Panc1 (cell line): Measurements from ENCODE around the gene LSM14B.

Experiments used
- CTCF ChIP-seq: fragments of 450-650 bp; IDR thresholded peaks from 2 replicates; pipeline ENCODE4 v1.5.1; 2017; ENCODE audit warnings: mild to moderate bottlenecking
- POLR2AphosphoS5 ChIP-seq: IDR thresholded peaks from 2 replicates; pipeline ENCODE4 v1.6.1; 2012; ENCODE audit warnings: mild to moderate bottlenecking, low read depth, low read length, moderate library complexity
- REST ChIP-seq, 2 experiments: IDR thresholded peaks; 2 replicates each; pipeline ENCODE4 v1.6.1; 2011 to 2012; ENCODE audit warnings: low read depth in 2 of 2, control low read depth in 1 of 2, low read length in 1 of 2, mild to moderate bottlenecking in 1 of 2, moderate library complexity in 1 of 2; ENCODE audit not compliant: insufficient read depth in 1 of 2
- SIN3A ChIP-seq: IDR thresholded peaks from 2 replicates; pipeline ENCODE4 v1.6.1; 2012; ENCODE audit warnings: low read depth, mild to moderate bottlenecking, low read length, moderate library complexity, borderline replicate concordance; ENCODE audit not compliant: insufficient read depth
- TCF7L2 ChIP-seq: IDR thresholded peaks from 2 replicates; pipeline ENCODE4 v1.6.1; 2011; ENCODE audit warnings: mild to moderate bottlenecking, low read depth, low read length, inconsistent platforms

- TF ChIP-seq CTCF (no peak), POLR2AphosphoS5 (no peak), SIN3A (0 out of 2 replicates have a peak, but pooled peaks have one; percentile 40), TCF7L2 (no peak), REST (IDR thresholded peaks at IDR 0.05; ENCODE audit: insufficient read depth in 1 of 2, low read depth in 2 of 2, low read length in 1 of 2) (no peak)
These were observed 20.2 kb downstream of the LSM14B start for GRCh38 chr20:62142252-62143080.
